HEK293T (cell line): Measurements from ENCODE around the gene KRT32.

Experiments used
- BHLHE40 ChIP-seq: fragments of 450-650 bp; IDR thresholded peaks from 2 replicates; pipeline ENCODE4 v1.6.1; 2016; ENCODE audit warnings: mild to moderate bottlenecking, moderate library complexity, borderline replicate concordance
- CTBP1 ChIP-seq: fragments of 450-650 bp; IDR thresholded peaks from 2 replicates; pipeline ENCODE4 v1.6.1; 2016; ENCODE audit warnings: borderline replicate concordance
- ELF4 ChIP-seq: fragments of 450-650 bp; IDR thresholded peaks from 2 replicates; pipeline ENCODE4 v1.6.1; 2017; ENCODE audit warnings: antibody characterized with exemption
- FOXA1 ChIP-seq: fragments of 450-650 bp; IDR thresholded peaks from 2 replicates; pipeline ENCODE4 v1.6.1; 2016; ENCODE audit warnings: mild to moderate bottlenecking
- FOXK2 ChIP-seq: fragments of 450-650 bp; IDR thresholded peaks from 2 replicates; pipeline ENCODE4 v1.6.1; 2016; ENCODE audit warnings: mild to moderate bottlenecking
- FOXM1 ChIP-seq: fragments of 450-650 bp; IDR thresholded peaks from 2 replicates; pipeline ENCODE4 v1.6.1; 2017; ENCODE audit warnings: mild to moderate bottlenecking, borderline replicate concordance
- HDGF ChIP-seq: fragments of 450-650 bp; IDR thresholded peaks from 2 replicates; pipeline ENCODE4 v1.6.1; 2017; ENCODE audit warnings: antibody characterized with exemption, borderline replicate concordance
- NFRKB ChIP-seq: fragments of 450-650 bp; IDR thresholded peaks from 2 replicates; pipeline ENCODE4 v1.6.1; 2016; ENCODE audit warnings: mild to moderate bottlenecking, moderate library complexity
- SP1 ChIP-seq: fragments of 450-650 bp; IDR thresholded peaks from 2 replicates; pipeline ENCODE4 v1.6.1; 2017
- SUZ12 ChIP-seq: fragments of 450-650 bp; IDR thresholded peaks from 2 replicates; pipeline ENCODE4 v1.6.1; 2016; ENCODE audit warnings: mild to moderate bottlenecking
- TARDBP ChIP-seq: fragments of 450-650 bp; IDR thresholded peaks from 2 replicates; pipeline ENCODE4 v1.6.1; 2016
- ZNF384 ChIP-seq: fragments of 450-650 bp; IDR thresholded peaks from 2 replicates; pipeline ENCODE4 v1.6.1; 2016
- TF ChIP-seq, protein P1 (sequence below): fragments of 450-650 bp; IDR thresholded peaks from 2 replicates; pipeline ENCODE4 v1.6.1; 2016

DNA sequence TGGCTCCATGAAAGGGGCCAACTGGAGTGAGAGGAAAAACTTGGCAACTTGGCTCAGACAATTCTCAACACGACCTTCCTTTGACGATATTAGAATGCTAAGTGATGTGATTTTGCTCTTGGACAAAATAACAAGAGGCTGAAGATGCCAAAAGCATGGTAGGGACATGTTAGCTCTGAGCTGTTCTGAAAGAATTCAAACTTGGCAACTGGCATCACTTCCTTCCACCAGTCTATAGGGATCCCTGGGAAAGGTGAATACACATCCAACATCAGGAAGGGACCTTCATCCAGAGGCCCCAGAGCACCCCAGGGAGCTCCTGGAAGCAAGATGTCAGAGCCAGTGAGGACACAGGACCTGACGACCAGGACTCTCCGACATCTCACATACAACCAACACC is 47.1 kb downstream of the KRT32 start:
- TF ChIP-seq FOXM1 (no peak), NFRKB (no peak), SP1 (no peak), BHLHE40 (no peak), FOXK2 (no peak), CTBP1 (no peak), SUZ12 (no peak), ZNF384 (no peak), TARDBP (no peak), HDGF (no peak), ELF4 (no peak), FOXA1 (no peak)
- TF ChIP-seq, protein P1, sequence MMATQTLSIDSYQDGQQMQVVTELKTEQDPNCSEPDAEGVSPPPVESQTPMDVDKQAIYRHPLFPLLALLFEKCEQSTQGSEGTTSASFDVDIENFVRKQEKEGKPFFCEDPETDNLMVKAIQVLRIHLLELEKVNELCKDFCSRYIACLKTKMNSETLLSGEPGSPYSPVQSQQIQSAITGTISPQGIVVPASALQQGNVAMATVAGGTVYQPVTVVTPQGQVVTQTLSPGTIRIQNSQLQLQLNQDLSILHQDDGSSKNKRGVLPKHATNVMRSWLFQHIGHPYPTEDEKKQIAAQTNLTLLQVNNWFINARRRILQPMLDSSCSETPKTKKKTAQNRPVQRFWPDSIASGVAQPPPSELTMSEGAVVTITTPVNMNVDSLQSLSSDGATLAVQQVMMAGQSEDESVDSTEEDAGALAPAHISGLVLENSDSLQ, result no peak
